Stimulated activated CD8-positive, alpha-beta memory T cell treated with anti-CD3 and anti-CD28 coated beads, Interleukin-4, amount 100 ng/mL, for 24 hours (primary cell): ENCODE measurements around the gene RUFY3.
"Not testable (repeated sequence)": the region's sequence is repeated elsewhere in the genome, so short reads cannot be mapped to it uniquely, and the experiment has no call there.

Experiments
- DNase-seq: peaks from one replicate; pipeline ENCODE4 v3.0.0-alpha.2; 2020; ENCODE audit warnings: low read depth

Gene RUFY3

DNA sequence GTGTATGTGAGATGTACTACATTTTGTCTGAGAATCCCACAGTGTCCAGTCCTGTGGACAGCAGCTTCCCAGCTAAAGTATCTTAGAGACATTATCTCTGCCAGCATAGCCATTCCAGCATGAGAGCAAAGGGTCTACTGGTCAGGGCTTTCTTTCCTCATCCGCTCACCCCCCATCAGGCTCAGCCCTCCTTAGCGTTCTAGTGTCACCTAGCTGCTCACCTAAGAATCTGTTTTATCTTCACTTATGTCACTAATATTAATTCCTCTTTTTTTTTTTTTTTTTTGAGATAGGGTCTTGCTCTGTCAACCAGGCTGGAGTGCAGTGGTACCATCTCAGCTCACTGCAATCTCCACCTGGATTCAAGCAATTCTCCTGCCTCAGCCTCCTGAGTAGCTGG lies 15.6 kb downstream of the RUFY3 start:
- no peak for DNase-seq

DNA sequence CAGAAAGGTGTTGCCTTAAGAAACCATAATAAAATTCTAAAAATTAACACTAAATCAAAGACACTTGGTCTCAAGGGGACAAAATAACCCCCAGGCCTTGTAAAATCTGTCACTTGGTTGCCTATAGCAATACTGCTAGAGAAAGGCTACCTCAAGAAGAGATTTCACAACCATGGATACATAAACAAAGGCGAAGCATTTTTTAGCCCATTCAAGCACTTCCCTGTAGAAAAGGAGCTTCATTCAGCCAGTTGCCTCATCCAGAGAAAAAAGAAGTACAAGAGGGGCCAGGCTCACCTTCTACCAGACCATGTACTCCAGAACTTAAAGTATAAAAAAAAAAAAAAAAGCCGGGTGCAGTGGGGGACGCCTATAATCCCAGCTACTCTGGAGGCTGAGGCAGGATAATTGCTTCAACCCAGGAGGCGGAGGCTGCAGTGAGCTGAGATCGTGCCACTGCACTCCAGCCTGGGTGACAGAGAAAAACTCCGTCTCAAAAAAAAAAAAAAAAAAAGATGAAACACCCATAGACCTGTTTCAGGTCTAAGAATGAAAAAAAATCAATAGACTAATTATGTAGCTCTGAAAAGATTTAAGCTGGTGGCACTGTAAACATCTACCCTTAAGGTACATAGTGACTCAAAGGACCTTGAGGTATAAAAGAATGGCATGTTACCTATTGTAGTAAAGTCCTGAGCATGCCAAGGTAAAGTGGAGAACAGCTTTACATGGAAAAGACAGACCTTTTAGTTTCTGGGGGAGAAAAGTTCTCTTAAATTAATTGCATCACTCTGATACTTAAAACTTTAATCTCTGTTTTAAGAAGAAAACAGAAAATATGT lies 18.0 kb downstream of the RUFY3 start:
- DNase-seq, result no peak

DNA sequence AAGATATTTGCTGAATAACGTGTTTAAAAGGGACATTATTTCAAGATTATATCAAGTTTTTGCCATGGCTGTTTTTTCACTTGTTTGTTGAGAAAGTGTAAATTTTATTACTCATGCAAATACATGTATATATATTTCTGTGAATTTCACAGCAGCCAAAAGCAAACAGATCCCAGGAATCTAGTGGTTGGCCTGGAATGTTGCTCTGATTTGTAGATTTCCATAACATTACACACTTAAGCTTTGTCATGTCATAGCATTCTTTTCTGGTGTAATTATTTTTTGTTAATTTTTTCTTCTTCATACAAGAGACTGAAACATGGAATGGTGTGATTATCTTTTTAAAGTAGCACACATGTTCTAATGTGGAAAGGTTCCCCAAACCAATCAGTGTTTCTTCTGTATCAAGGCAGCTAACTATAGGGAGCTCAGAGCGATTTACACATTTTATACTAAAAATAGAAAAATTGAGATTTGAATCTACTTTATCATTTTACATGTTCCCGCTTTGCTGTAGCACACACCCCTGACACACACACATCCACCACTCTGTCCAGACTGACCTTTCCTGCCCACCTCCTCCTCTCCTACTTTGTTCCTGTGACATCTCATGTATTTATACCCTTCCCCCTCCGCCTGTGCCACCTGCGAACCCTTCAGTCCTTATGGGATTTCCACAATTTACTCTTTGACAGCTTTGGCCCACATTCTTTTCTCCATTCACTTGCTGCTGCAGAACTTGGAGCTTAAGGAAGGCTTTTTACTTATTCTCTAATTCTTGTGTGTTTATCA lies 20.3 kb downstream of the RUFY3 start:
- DNase-seq, result no peak

DNA sequence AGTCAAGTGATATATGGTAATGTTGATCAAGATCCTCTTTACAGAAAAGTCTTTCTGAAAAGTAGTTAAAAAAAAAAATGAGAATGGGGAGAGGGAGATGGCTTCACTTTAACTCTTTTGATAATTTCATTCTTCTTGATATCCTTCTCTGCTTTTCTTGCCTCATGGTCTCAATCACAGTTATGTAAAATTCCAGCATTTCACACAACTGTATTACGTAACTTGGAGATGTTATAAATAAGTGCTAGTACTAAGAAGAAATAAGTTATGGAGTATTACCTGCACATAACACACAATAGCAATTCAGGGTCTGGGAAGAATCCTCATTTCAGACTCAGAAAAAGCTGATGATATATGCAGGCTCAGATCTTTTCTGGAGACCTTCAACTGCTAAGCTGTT lies 22.0 kb downstream of the RUFY3 start:
- DNase-seq, result no peak

DNA sequence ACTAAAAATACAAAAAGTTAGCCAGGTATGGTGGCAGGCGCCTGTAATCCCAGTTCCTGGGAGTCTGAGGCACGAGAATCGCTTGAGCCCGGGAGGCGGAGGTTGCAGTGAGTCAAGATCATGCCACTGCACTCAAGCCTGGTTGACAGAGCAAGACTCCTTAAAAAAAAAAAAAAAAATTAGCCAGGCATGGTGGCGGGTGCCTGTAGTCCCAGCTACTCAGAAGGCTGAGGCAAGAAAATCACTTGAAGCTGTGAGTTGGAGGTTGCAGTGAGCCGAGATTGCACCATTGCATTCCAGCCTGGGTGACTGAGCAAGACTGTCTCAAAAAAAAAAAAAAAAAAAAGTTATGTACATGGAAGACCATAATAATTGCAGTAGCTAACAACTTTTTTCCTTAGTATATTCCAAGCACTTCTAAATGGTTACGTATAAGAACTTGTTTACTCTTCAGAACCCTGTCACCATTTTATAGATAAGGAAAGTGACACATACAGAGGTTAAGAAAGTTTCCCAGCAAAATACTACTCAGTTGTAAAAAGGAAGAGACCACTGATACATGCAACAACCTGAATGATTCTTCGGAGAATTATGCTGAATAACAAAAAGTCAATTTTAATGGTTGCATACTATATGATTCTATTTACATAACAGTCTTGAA lies 24.5 kb downstream of the RUFY3 start:
- no peak for DNase-seq

DNA sequence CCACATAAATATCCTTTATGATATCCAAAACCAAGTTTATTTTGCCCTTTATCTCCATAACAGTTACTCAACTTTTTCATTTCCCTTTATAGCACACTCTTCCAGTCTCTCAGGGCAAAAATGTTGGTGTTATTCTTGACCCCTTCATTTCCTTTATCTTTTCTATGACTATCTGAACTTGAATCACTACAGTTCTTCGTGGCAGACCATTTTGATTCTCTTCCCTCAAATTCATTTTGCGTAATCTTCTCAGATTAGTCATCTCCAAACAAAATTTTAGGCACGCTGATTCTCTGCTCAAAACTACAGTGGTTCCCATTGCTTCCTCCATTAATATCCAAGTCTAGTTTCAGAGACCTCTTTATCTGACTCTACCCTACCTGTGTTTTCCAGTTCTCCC lies 26.1 kb downstream of the RUFY3 start:
- no peak for DNase-seq

DNA sequence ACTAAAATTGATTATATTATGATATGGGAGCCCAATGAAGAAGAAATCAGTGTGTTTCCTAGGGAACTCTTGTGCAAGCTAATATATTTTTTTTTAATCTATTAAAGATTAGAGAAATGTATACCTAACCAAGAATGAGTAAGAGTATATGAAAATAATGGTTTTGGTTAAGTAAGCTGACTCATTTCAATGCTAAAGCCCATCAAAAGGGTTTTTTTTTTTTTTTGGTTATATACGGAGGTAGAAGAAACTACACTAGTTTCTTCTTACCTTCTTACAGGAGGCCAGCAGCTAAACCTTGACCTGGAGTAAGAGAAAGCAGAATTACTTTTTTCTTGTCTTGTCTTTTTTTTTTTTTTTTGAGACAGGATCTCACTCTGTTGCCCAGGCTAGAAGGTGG lies 27.5 kb downstream of the RUFY3 start:
- DNase-seq, result no peak

DNA sequence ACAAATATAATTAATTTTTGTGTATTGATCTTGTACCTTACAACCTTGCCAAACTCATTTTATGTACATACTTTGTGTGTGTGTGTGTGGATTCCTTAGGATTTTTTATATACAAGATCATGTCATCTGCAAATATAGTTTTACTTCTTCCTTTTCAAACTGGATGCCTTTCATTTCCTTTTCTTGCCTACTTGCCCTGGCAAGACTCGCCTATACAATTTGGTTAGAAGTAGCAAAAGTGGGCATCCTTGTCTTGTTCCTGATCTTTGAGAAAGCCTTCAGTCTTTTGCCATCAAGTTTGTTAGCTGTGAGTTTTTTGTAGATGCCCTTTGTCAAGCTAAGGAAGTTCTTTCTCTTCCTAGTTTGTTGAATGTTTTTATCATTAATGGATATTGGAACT lies 30.5 kb downstream of the RUFY3 start:
- DNase-seq, result no peak

DNA sequence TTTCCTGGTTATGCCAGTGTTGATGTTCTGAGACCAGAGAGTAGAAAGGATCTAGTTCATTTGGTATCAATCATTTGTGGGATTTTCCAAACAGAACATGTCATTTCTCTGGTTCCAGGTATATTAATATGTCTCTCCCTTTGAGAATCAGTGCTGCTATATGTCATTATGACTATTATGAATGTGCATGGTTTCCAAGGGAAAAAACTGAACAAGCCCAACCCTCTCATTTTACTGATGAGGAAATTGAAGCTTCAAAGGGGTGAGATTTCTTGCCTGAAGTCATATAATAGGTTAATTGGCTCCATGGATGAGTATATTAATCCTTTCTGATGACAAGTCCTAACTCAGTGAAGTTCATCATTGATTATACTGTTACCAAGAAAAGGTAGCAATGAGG lies 31.9 kb downstream of the RUFY3 start:
- DNase-seq, result no peak

DNA sequence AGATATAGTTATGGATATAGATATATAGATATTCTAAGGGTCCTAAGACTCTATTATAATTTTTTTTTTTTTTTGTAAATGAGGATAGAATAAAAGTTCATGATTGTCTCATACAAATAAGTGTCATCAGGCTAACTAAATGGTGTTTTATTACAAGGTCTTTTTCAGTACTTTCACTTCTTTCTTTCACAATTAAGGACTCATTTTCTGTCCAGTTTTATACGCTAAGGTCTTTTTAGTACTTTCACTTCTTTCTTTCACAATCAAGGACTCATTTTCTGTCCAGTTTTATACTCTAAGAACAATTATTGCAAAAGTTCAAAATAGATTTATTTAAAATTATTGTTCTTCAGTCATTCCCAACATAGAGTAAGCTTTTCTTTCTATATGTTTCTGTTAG lies 32.7 kb downstream of the RUFY3 start:
- DNase-seq, result no peak

DNA sequence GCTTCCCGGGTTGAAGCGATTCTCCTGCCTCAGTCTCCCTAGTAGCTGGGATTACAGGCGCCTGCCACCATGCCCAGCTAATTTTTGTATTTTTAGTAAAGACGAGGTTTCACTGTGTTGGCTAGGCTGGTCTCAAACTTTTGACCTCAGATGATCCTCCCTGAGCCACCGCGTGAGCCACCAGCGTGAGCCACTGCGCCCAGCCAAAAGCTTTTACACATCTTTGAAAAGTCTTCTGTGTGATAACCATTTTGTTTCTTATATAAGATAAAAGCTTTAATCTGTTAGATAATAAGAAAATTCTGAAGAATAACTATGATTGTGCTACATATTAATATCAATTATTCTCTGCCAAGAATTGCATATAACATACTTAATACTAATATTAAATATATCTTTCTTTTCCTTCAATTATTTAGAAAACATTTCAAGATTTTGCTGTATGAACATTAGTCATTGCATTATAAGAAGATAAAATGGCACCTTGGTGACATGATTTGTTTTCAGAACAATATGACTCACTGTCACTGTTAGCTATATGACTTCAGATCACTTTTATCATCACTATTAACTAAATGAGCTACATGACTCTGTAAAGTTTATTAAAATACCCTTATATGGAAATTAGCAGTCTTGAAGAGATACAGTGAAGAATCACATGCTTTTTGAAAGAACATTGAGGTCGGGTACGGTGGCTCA lies 33.4 kb downstream of the RUFY3 start:
- DNase-seq, result no peak

DNA sequence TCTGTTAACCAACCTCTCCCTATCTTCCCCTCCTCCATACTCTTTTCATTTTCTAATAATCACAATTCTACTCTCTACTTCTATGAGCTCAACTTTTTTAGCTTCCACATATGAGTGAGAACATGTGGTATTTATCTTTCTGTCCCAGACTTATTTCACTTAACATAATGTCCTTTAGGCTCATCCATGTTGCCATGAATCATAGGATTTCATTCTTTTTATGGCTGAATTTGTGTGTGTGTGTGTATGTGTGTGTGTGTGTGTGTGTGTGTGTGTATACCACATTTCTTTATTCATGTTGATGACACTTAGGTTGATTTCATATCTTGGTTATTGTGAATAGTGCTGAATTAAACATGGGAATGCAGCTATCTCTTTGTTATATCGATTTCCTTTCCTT lies 37.4 kb downstream of the RUFY3 start:
- DNase-seq, result no peak

DNA sequence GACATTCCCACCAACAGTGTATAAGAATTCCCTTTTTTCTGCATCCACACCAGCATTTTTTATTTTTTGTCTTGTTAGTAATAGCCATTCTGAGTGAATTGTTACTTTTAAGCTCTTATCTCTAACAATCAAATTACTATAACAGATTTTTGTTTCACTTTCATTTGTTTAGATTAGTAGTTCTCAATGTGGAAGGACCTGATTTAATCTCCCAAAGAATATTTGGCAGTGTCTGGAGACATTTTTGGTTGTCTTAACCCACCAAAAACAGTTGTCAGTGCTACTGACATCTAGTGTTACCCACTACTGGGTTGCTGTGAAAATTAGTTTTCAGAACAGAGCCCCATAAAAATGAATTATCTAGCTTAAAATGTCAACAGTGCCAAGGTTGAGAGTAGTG lies 37.9 kb downstream of the RUFY3 start:
- DNase-seq, result no peak

DNA sequence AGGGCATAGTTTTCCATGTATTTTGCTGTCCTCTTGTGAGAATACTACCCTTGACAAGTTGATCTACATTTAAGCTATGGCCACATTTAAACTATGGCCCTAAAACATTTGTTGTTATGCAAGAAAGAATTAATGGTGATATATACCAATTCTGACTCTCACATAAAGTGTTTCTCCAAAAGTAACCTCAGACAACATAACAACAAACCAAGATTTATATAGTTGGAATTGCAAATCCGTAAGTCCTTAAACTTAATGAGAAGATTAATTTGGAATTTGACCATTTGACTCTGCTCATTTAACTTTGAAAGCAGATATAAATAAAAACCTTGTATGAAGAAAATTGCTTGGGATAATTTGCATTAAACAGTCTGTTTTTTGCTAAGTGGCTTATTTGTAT lies 38.9 kb downstream of the RUFY3 start:
- no peak for DNase-seq

DNA sequence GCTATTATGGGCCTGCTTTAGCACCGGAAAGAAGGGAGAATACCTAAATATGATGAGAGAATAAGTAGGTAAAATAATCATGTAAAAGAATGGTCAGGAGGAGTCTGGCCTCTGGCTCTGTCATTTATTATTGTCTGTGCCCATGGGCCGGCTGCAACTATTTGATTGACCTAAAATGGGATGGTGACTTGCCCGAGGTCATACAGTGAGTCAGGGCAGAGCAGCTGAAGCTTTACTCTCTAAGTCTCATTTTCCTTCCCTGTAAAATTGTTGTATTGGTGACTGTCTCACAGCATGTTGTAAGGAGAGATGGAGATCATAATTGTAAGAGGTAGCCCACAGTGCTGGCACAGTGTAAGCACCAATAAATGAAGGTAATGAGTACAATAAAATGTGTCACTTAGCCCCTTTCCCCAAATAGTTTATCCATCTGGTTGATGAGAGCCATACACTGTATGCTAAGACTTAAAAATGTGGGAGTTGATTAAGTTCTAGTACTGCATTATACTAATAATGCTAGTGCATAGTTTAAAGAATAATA lies 39.6 kb downstream of the RUFY3 start:
- DNase-seq, result no peak

DNA sequence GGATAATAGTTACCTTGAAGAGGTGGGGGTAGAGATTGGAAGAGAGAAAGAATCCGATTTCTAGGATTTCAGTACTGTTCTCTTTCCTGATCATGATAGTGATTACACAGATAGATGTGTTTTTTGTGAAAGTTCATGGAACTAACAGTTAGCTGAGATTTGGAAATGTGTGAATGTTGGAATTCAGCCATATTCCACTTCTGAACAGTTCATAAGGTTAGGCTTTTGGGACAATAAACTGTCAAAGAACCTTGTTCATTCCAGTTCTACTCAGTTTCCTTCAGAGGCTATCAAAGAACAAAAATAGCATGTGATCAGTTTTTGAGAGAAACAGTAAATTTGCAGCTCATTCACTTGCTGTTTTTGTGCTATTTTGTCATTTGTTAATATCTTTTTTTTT lies 43.6 kb downstream of the RUFY3 start:
- DNase-seq, result no peak

DNA sequence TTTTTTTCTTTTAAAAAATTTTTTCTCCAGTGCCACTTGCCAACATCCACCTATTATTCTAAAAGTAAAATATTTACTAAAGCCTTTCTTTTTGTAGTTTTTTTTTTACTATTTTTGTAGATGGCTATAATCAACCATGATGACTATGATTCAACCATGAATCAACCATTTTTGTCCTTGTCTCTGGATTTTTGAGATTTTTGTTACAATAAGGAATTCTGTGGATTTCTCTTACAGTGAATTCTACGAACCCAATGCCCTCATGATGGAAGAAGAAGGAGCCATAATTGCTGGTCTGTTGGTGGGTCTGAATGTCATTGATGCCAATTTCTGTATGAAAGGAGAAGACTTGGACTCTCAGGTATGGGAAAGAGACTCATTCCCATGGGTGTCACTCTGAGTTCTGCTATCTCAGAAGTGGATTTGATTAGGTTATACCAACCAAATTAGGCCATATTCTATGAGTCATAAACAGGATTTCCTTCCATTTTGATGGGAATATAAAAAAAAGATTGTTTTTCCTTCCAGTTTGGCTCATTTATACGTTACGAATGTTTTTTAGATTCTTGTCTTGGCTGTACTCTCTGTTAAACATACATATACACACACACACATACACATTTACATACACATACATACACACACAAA lies 46.7 kb downstream of the RUFY3 start:
- DNase-seq, result no peak

DNA sequence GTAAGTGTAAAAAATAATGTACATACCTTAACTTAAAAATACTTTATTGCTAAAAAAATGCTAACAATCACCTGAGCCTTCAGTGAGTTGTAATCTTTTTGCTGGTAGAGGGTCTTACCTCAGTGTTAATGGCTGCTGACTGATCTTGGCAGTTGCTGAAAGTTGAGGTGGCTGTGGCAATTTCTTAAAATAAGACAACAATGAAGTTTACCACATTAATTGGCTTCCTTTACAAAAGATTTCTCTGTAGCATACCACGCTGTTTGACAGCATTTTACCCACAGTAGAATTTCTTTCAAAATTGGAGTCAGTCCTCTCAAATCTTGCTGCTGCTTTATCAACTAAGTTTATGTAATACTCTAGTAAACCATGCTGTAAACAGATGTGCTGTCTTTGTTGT lies 47.6 kb downstream of the RUFY3 start:
- not testable (repeated sequence) for DNase-seq

DNA sequence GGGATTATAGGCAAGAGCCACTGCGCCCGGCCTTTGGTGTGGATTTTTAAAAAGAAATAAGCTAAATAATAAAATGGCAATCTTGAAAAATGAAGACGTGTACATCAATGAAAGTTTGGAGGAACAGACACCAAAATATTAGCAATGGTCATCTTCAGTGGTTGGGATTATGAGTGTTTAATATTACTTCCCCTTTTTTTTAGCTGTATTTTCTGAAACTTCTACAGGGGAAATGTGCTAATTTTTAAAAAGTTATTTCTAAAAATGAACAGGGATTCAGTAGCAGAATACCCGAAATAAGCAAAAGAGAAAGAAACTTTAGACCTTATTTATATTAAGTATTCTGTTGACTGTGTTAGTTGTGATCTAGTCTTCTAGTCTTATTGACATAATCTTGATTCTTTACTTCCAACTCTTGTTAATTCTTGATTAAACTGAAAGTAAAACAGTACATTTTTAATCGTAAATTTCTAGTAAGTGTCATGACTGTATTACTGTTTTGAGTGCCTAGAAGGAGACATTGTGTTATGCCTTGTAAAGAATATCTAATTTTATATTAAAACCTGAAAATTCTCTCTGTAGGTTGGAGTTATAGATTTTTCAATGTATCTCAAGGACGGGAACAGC lies 51.3 kb downstream of the RUFY3 start:
- no peak for DNase-seq

DNA sequence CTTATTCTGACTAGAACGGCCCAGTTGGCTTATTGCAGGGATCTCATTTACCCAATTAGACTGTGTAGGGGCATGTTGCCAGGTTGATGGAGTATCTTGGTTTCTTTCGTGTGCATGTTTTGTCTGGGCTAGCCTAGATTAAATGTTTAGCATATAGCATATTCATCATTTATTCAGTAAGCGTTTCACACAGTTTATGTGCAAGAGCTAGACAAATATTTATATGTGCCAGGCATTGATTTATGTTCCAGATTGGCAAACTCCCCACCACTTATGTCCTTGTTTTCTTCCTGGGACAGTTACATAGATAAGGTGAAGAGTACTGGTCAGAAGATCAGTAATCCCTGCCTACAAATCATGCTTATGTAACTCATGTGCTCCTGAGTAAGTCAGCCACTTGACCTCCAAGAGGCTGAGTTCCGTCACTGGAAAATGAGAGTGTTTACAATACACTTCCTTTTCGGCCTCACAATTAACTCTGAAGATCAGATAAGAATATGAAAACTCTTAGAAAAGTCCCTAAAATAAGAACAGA lies 57.2 kb downstream of the RUFY3 start:
- DNase-seq, result no peak

DNA sequence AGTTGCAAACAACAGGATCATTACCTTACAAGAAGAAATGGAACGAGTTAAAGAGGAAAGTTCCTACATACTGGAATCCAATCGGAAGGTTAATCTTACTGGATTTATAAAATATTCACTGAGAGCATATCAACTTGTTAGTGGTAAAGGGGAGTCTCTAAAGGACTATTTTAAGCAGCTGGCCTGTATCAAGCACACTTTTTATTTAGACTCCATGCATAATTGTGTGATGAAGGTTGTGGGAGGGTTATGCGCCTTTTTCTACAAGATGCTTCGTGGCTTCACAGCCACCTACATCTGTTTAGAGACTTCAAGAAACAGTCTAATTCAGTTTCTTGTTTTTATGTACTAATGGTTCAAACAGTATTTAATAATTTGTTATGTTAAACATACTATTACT lies 61.3 kb downstream of the RUFY3 start:
- DNase-seq, result no peak
